TTC549 (cell line): ENCODE measurements around the gene RPS6KC1.
A peak's percentile ranks its signal among the peaks of the same experiment; 100 is the strongest.

Experiments used
- FAIRE-seq: peaks from 2 replicates; lab custom pipeline; 2012; peaks lifted over from hg19 to GRCh38; lab: Jason Lieb, UNC

The RPS6KC1 gene

GRCh38 chr1:213231795-213232231 lies 180.8 kb downstream of the RPS6KC1 start:
- FAIRE-seq: no peak

GRCh38 chr1:213242883-213243282 lies 191.8 kb downstream of the RPS6KC1 start:
- FAIRE-seq: no peak

DNA sequence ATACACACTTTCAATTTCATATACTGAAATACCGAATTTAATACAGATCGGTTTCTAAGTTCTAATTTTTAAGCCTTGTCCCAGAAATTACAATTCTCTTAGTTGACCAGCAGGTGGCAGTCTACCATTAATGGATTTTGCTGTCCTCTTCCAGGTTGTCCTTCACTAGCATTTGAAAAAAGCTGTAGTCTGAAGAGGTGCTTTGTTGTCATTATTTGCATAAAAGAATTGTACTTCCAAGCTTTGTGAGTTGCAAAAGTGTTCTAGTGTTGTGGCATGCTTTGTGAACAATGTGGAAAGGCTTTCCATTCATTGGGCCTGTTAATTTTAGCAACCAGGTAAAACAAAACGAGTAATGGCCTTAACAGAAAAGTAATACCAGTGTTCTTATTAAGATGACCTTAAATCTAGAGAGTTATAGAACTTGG lies 193.6 kb downstream of the RPS6KC1 start:
- FAIRE-seq: peak; percentile 98

DNA sequence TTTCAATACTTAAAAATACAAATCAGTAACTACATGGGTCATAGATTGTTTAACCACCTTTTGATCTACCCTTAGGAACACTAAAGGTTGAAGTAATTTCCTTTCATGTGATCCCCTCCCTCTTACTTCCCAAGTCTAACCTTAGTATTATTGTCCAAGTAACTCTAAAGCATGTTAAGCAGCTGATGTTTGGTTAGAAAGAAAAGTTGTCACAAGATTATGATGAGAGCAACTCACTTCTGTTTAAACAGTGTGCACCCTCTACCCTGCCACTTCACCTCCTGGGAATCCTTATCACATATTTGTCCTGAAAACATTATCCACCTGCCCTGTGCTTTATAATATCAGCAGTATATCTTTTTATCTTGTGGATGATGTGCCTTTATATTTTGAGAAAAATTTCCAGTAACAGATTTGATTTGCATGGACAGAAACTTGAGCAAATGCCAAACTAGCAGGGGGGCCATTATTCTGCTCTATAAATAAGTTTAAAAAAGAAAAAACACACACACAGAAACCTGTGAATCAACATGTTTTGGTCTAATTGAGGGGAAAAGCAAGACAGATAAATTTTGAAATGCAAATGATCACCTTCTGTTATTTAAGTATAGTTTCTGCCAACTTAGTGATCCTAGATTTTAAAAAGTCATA lies 194.3 kb downstream of the RPS6KC1 start:
- FAIRE-seq: no peak

DNA sequence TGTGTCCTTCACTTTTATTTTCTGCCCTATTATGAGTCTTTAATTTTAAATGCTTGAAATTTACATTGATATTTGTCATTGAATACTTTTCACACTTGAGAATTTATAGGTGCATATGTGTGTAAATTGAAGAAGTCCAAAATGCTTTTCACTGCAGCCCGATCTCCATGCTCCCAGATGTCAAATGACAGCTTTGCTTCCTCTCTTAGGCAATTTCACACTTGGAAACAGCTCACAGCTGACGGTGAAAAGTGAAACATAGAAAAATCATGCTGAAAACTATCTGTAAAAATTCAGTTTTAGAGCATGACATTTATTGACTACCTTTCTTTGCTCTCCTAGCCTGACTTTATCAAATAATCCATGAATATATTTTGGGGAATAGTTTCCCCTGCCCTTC lies 196.0 kb downstream of the RPS6KC1 start:
- FAIRE-seq: no peak

GRCh38 chr1:213249395-213249794 lies 198.4 kb downstream of the RPS6KC1 start:
- no peak for FAIRE-seq

DNA sequence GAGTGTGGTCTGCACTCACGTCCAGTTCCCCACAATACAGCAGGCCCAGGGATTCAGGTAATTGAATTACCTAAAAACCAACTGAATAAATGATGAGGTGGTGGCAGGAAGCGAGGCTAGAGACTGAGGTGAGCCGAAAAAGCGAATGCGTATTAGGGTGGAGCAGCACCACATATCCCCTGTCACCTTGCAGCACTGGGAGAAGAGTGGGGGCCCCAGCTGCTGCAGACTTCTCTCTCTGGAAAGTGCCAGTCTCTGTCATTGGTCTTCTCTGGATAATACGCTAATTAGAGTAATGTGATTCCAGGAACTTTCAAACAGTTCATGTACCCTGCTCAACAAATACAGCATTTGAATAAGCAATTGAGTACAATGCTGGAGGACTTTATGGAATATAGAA lies 199.0 kb downstream of the RPS6KC1 start:
- no peak for FAIRE-seq

- FAIRE-seq: peak; percentile 74
Observed at GRCh38 chr1:213250446-213250845, 199.4 kb downstream of the RPS6KC1 start.

DNA sequence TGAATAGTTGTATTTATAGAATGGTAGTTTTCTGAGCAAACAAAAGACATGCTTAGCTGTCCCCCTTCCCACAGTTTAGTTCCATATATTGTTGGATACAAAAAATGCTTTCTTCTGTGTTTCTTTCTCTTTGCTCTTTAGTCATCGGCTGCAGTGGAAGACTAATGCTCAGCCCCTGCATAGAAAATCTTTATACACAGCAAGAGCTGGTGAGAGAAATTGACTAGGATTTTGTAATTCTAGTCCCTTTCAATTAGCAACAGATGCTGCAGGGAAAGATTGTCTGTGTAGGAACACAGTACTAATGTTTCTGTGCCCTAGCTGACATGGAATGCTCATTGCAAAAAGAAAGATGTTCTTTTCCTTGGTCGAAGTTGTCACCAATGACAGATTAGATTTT lies 200.9 kb downstream of the RPS6KC1 start:
- no peak for FAIRE-seq

DNA sequence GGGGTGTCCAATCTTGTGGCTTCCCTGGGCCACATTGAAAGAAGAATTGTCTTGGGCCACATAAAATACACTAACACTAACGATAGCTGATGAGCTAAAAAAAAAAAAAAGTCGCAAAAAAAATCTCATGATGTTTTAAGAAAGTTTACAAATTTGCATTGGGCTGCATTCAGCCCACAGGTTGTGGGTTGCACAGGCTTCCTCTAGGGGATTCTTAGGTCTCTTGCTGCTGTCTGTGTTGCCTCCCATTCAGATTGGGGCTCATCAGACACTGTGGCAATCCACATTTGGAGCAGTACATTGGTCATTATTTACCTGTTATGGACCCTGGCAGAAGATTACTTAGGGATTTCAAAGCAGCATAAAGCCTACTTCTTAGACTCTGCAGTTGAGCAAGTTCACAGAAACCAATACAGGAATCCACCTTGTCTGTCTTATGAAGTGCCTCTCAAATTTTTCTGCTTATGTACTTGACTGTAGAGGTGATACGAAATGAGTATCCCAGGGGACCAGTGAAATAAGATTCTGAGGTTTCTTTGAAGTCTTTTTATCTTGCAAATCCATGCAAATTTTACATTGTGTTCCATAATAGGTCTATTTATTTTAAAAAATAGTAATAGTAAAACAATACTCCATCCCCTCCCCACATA lies 205.5 kb downstream of the RPS6KC1 start:
- no peak for FAIRE-seq

DNA sequence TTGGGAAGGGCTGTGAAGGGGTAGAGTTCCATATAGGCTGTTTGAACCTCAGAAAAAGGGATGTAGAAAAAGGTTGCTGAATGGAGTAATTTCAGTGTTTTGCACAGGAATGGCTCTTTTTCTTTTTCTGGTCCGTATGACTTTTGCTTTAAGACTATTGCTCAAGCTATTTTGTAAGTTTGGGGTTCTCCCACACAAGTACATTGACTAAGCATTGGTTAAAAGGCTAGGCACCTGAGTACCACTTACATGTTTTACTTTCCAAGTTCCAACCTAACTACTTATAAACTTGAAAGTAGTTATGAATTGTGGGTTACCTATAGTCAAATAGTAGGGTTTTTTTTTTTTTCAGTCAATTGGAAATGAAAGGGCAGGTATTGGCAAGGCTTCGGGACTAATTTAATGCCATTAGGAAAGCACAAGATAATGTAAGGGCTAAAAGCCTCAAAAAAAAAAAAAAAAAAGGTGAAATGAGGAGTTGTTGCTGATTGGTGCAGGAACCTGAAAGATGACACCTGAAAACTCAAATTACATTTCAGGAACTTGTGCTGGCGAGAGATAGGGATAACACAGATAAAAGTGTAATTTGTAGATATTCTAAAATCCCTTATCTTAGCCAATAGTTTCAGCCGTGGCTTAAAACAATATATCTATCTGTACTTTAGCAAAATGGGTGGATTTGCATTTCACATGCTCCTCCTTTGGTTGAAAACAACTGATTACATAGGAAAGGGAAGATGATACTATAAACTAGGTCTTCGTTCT lies 209.5 kb downstream of the RPS6KC1 start:
- FAIRE-seq: no peak

DNA sequence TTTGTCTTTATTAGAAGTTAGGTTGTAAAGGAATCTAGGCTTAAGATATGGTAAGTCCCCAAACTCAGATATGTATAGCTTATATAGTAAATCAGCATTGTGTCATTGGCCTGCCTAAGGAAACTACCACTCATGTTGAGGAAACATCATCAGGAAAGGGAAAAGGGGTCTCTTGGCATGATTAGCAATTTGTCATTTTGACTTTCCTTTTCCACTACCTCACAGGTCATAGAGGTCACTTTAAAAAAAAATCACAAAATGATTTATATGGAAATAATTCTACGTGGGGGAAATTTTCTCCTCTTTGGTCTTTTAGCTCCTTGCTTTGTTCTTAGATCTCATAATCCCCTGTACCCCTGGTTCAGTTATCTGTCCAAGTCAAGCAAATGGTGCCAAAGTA lies 213.5 kb downstream of the RPS6KC1 start:
- no peak for FAIRE-seq

- peak; percentile 89 for FAIRE-seq
Observed at GRCh38 chr1:213266983-213267772, 216.1 kb downstream of the RPS6KC1 start.

DNA sequence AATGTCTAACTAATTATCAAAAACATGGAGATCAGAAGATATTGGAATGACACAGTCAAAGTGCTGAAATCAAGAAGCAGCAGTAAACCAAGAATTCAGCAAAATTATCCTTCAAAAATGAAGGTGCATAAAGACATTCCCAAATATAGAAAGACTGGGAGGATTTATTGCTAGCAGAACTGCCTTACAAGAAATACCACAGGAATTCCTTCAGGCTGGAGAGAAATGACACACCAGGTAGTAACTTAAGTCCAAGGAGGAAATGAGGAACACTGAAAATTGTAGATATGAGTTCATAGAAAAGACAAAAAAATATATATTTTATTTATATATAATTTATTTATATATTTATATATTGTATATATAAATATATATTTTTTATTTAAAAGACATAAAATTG lies 217.2 kb downstream of the RPS6KC1 start:
- peak; percentile 95 for FAIRE-seq

DNA sequence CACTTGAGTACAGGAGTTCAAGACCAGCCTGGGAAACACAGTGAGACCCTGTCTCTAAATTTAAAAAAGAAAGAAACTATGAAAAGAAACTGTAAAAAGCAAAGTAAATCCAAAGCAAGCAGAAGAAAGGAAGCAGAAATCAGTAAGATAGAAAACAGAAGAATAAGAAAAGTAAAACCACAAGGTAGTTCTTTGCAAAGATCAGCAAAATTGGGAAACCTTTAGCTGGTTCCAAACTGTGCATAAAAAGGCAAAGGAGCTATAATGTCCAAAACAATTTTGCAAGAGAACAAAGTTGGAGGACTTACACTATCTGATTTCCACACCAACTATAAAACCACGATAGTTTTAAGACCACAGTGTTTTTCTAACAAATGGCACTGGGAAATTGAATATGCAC lies 218.8 kb downstream of the RPS6KC1 start:
- no peak for FAIRE-seq

- peak; percentile 48 for FAIRE-seq
Observed at GRCh38 chr1:213273546-213273945, 222.5 kb downstream of the RPS6KC1 start.

GRCh38 chr1:213274140-213274539 lies 223.1 kb downstream of the RPS6KC1 start:
- no peak for FAIRE-seq

DNA sequence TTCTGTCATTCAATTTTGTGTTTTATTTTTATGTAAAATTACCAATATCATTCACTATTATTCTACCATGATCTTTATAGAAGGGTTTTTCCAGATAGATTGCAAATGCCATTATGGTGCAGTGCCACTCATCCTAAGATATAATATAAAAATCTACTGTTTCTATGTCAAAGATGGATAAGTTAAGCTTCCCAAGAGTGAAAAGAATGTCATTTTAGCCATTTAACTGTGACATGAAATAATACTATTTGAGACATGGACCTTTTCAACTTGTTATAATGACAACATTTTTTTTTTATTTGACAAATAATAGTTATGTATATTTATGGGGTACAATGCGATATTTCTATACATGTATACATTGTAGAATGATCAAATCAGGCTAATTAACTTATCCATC lies 224.3 kb downstream of the RPS6KC1 start:
- FAIRE-seq: peak; percentile 45

- no peak for FAIRE-seq
Observed at GRCh38 chr1:213276236-213276635, 225.2 kb downstream of the RPS6KC1 start.

GRCh38 chr1:213277036-213277435 lies 226.0 kb downstream of the RPS6KC1 start:
- FAIRE-seq: no peak

- FAIRE-seq: no peak
Observed at GRCh38 chr1:213279410-213279809, 228.4 kb downstream of the RPS6KC1 start.

GRCh38 chr1:213281640-213282301 lies 230.7 kb downstream of the RPS6KC1 start:
- no peak for FAIRE-seq
